ACC112 (cell line): ENCODE results near the gene RABL3.

ENCODE experiments used
- H2AFZ ChIP-seq: fragments of 200-600 bp; sonication (generic); one replicate; pipeline ENCODE4 v1.6.0; 2017; ENCODE audit warnings: antibody characterized with exemption, low read length; ENCODE audit not compliant: unreplicated experiment
- H3K27ac ChIP-seq: fragments of 200-600 bp; sonication (generic); 2 replicates; pipeline ENCODE4 v1.5.1; 2014; ENCODE audit warnings: low read depth, mild to moderate bottlenecking, antibody characterized with exemption, low read length, moderate library complexity
- H3K27me3 ChIP-seq: fragments of 200-600 bp; sonication (generic); 2 replicates; pipeline ENCODE4 v1.6.1; 2014; ENCODE audit warnings: mild to moderate bottlenecking, antibody characterized with exemption, low read length, moderate library complexity, mixed read lengths; ENCODE audit not compliant: insufficient read depth
- H3K36me3 ChIP-seq: fragments of 200-600 bp; sonication (generic); 2 replicates; pipeline ENCODE4 v1.6.1; 2016; ENCODE audit warnings: mild to moderate bottlenecking, antibody characterized with exemption, low read length, moderate library complexity, mixed read lengths; ENCODE audit not compliant: insufficient read depth
- H3K4me1 ChIP-seq: fragments of 200-600 bp; sonication (generic); one replicate; pipeline ENCODE4 v1.6.1; 2016; ENCODE audit warnings: low read length, mixed read lengths; ENCODE audit not compliant: insufficient read depth, unreplicated experiment, control insufficient read depth
- H3K4me3 ChIP-seq: fragments of 200-600 bp; sonication (generic); 2 replicates; pipeline ENCODE4 v1.5.1; 2014; ENCODE audit warnings: mild to moderate bottlenecking, low read depth, low read length
- H3K79me2 ChIP-seq: fragments of 200-600 bp; sonication (generic); one replicate; pipeline ENCODE4 v1.6.0; 2016; ENCODE audit warnings: low read length; ENCODE audit not compliant: control insufficient read depth, unreplicated experiment, insufficient read depth

The RABL3 gene

DNA sequence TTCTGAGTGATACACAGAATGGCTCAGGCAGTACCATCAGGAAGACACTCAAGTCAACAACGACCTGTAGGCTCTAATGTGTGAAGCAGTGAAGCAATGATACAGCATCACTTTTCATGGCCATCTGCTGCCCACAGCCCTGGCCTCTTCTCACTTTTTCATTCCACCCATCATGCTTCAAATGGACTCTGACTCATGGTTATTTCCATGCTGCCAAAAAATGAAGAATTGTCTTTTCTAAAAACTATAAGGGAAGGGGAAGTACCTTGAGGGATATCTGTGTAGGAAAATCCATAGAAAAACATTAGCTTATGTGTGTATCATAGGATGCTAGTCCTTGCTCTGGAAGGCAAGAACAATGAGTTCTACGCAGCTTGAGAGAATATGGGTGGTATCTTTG, 71.7 kb downstream of the RABL3 start:
- Histone ChIP-seq H3K27me3 (no peaks in the 10 kb centered on the region), H2AFZ (no peak overlapping the region), H3K4me3 (no peak overlapping the region), H3K4me1 (no peaks in the 10 kb centered on the region), H3K27ac (no peak overlapping the region), H3K36me3 (no peaks in the 10 kb centered on the region), H3K79me2 (no peaks in the 10 kb centered on the region)

DNA sequence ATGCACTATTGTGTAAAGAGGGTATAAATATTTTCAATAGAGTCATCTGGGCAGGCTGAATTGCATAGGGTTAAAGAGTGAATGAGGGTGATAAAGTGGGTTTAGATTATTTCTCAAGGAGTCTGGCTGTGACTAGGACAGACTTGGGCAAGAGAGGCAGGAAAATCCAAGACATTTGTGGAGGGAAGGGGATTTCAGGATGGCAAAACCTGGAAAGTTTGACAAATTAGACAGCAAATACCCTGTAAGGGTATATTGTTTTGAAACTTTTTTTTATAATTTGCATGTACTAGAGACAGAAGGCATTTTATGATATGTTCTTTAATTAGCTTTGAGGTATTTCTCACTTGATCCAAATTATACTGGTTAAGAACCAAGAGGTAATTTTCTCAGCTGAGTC, 77.4 kb downstream of the RABL3 start:
- Histone ChIP-seq H3K4me1 (no peaks in the 10 kb centered on the region), H3K4me3 (no peak overlapping the region), H3K79me2 (no peaks in the 10 kb centered on the region), H2AFZ (no peak overlapping the region), H3K36me3 (no peaks in the 10 kb centered on the region), H3K27me3 (peaks cover 36% of the 10 kb centered on the region), H3K27ac (no peak overlapping the region)

DNA sequence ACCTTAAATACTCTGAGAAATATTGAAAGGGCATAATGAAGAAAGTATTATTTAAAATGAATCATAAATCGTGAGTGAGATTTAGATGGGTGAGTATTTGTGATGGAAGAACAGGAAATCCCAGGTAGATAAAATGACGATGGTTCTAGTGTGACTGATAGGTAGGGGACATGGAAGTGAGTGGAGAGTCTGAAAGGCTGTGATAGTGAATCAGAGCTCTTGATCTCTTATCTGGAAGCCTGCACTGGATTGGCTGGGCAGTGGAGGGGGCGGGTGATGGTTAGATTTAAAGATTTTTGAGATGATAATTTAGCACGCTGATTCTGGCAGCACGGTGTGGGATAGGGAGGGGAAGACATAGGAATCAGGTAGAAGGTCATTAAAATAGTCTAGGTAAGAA, 80.4 kb downstream of the RABL3 start:
- no peaks in the 10 kb centered on the region for H3K4me1 ChIP-seq
- H3K27me3 ChIP-seq: peaks cover 40% of the 10 kb centered on the region
- no peaks in the 10 kb centered on the region for H3K36me3 ChIP-seq
- no peak overlapping the region for H3K27ac ChIP-seq
- H3K79me2 ChIP-seq: no peaks in the 10 kb centered on the region
- H2AFZ ChIP-seq: no peak overlapping the region
- no peak overlapping the region for H3K4me3 ChIP-seq

DNA sequence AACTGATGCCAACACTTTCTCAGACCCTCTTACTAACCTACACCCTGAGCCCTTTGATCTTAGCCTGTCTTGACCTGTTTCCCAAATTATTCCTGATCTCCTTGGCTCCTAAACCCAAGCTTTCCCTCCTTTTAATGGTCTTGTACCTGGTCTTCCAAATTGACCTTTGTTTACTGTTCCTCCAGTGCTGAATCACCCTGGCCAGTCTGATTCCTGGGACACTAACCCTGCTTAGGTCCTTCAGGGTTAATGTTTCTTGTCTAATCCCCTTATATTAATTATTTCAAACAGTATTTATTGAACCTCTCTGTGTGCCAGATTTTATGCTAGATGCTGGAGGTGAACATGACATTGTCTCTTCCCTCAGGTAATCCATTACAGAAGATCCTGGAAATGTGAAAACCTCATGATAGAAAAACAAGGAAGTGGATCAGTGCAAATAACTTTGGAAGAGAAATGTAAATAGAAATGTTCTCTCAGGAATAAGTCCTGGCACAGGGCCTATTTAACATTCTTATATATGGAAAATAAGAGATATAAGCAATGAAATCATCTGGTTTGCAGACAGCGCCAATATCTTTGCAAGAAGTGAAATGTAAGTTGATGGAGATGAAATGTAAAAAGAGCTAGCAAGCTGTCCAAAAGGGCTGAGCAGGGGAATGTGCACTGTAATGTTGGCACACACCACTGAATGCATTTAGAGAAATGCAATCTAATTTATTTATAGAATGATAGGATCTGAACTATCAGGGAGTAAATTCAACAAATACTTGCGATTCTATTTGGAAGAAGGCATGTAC, 81.0 kb downstream of the RABL3 start:
- H3K27me3 ChIP-seq: peaks cover 43% of the 10 kb centered on the region
- H3K4me3 ChIP-seq: no peak overlapping the region
- no peaks in the 10 kb centered on the region for H3K79me2 ChIP-seq
- no peak overlapping the region for H2AFZ ChIP-seq
- no peaks in the 10 kb centered on the region for H3K36me3 ChIP-seq
- no peak overlapping the region for H3K27ac ChIP-seq
- no peaks in the 10 kb centered on the region for H3K4me1 ChIP-seq

DNA sequence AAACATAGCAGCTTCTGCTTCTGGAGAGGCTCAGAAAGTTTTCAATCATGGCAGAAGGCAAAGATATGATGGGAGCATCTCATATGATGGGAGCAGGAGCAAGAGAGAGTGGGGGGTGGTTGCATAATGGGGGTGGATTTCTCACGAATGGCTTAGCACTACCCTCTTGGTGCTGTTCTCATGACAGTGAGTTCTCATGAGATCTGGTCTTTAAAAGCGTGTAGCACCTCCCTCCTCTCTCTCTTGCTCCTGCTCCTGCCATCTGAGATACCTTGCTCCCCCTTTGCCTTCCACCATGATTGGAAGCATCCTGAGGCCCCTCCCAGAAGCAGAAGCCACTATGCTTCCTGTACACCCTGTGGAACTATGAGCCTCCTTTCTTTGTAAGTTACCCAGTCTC, 82.5 kb downstream of the RABL3 start:
- no peak overlapping the region for H3K4me3 ChIP-seq
- peaks cover 46% of the 10 kb centered on the region for H3K27me3 ChIP-seq
- no peaks in the 10 kb centered on the region for H3K79me2 ChIP-seq
- no peaks in the 10 kb centered on the region for H3K36me3 ChIP-seq
- H3K4me1 ChIP-seq: no peaks in the 10 kb centered on the region
- H2AFZ ChIP-seq: no peak overlapping the region
- H3K27ac ChIP-seq: no peak overlapping the region

DNA sequence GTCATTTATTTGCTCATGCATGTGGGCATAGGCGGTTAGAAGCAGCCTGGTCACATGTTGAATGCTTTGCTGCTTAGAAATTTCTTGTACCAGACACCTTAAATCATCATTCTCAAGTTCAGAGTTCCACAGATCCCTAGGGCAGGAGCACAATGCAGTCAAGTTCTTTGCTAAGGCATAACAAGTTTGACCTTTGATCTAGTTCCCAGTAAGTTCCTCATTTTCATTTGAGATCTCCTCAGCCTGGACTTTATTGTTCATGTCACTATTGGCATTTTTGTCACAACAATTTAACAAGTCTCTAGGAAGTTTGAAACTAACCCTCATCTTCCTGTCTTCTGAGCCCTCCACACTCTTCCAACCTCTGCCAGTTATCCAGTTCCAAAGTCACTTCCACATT, 83.0 kb downstream of the RABL3 start:
- Histone ChIP-seq H3K4me3 (no peak overlapping the region), H3K27me3 (peaks cover 47% of the 10 kb centered on the region), H3K36me3 (no peaks in the 10 kb centered on the region), H3K4me1 (no peaks in the 10 kb centered on the region), H3K79me2 (no peaks in the 10 kb centered on the region), H3K27ac (no peak overlapping the region), H2AFZ (no peak overlapping the region)

DNA sequence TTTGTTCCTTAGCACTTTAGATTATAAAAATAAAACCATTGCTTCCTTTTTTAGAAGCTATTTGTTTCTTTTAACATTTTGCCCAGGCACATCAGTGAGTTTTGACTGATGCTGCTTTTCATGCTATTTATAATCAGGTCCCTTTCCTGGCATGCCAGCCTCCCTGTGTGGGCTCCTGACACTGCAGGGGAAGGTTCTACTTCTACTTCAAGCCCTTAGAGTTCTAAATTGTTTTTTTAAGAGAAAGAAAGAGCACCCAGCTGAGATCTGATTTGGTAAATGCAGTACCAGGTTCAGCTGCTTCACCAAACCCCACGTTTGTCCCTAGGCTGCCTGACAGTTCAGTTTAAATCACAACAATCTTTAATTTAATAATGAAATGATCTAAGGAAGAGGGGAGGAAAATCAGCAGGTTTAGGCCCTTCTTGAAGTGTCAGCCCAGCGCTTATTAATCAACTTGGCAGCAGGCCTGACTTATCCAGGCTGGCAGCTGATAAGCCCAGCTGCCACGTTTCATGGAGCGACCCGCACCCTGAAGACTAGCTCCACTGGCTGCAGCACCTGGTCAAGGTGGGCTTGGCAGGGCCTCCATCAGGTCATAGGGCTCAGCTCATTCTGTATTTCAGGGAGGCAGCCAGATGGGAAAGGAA, 89.3 kb downstream of the RABL3 start:
- Histone ChIP-seq H3K27ac (no peak overlapping the region), H2AFZ (no peak overlapping the region), H3K27me3 (peaks cover 21% of the 10 kb centered on the region), H3K36me3 (no peaks in the 10 kb centered on the region), H3K4me1 (no peaks in the 10 kb centered on the region), H3K4me3 (no peak overlapping the region), H3K79me2 (no peaks in the 10 kb centered on the region)

DNA sequence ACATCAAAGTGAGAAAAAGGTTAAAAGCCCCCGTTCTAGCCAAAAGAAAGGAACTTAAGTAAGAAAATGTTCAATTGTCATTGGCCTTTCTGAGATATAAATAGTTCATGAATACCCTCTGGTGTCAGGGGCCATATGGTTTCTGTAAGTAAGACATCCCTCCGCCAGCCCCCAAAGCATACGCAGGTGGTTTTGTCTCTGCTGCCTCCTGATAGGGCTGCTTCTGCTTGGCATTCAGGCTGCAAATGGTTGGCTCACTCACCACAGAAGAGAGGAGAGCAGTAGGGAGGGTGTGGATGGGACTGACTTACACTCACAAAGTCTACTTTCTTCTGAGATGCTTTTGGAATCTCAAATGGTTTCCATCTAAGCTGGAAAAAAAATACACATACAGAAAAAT, 90.0 kb downstream of the RABL3 start:
- no peaks in the 10 kb centered on the region for H3K4me1 ChIP-seq
- H3K4me3 ChIP-seq: no peak overlapping the region
- H3K27ac ChIP-seq: no peak overlapping the region
- H3K36me3 ChIP-seq: no peaks in the 10 kb centered on the region
- no peak overlapping the region for H2AFZ ChIP-seq
- H3K79me2 ChIP-seq: no peaks in the 10 kb centered on the region
- H3K27me3 ChIP-seq: peaks cover 20% of the 10 kb centered on the region

DNA sequence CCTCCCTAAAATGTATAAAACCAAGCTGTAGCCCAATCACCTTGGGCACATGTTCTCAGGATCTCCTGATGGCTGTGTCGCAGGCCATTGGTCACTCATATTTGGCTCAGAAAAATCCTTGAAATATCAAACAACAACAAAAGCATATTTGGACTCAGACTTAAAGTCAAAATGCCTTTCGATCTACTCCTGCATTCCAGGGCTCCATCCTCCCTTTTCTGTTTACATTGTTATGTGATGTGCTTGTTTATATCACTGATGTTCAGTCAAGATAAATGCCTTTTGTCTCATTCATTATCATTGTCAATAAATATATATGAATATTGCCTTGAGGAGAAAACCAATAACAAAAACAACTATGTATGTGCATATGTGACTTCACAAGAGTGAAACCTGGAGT, 92.0 kb downstream of the RABL3 start:
- H3K4me1 ChIP-seq: no peaks in the 10 kb centered on the region
- no peak overlapping the region for H3K27ac ChIP-seq
- peaks cover 15% of the 10 kb centered on the region; the same call in 1 of the 2 replicates for H3K27me3 ChIP-seq
- H2AFZ ChIP-seq: no peak overlapping the region
- no peaks in the 10 kb centered on the region for H3K36me3 ChIP-seq
- H3K4me3 ChIP-seq: no peak overlapping the region
- H3K79me2 ChIP-seq: no peaks in the 10 kb centered on the region

DNA sequence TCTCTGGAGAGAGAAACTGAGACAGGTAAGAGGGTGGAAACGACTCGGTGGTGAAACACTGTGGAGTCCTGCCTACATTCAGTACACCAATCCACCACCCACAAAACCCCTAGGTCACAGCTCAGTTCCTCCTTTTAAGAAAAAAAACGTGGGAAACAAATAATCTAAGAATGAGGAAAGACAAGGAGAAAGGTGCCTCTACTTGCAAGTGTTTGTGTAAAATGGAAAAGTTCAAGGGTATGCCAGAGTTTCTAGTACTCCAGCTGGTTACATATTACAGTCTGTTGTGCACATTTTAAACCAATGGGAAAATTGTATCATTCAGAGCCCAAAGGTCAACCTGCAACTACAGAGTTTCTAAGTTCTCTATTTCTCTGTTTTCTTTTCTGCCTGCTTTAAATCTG, 92.5 kb downstream of the RABL3 start:
- Histone ChIP-seq H3K27me3 (peaks cover 12% of the 10 kb centered on the region; the same call in 1 of the 2 replicates), H2AFZ (no peak overlapping the region), H3K79me2 (no peaks in the 10 kb centered on the region), H3K4me3 (no peak overlapping the region), H3K4me1 (no peaks in the 10 kb centered on the region), H3K27ac (no peak overlapping the region), H3K36me3 (no peaks in the 10 kb centered on the region)

DNA sequence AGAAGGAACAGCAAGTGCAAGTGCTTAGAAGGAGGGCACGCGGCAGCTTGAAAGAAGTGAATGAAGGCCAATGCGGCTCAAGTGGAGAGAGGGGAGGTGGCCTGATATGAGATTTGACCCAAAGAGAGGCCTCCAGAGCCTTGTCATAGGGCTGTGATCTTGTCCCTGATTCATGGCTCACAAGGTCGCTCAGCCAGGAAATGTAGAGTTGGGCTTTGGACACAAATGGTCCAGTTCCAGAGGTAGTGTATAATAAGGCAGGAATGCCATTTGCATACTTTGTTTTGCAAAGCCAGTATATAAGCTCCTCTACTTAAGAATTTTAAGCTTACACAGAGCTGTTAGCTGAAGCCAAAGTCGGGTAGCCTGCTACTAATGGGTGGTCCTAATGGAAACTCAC, 94.0 kb downstream of the RABL3 start:
- Histone ChIP-seq H2AFZ (no peak overlapping the region), H3K4me3 (no peak overlapping the region), H3K27me3 (peaks cover 16% of the 10 kb centered on the region), H3K36me3 (no peaks in the 10 kb centered on the region), H3K4me1 (no peaks in the 10 kb centered on the region), H3K27ac (no peak overlapping the region), H3K79me2 (no peaks in the 10 kb centered on the region)
